ENCODE measurements around the gene KRT77. TPM values are rescaled to one million over a fixed set of nuclear protein-coding genes. Genes with fewer than 3 reads are reported as not detected.

The KRT77 gene
- total RNA-seq, 1 donor from 2014 or later = 2.5 TPM

GRCh38 chr12:52710730-52711129 lies 7.4 kb upstream of the KRT77 start:
- no peak for DNase-seq (ENCODE audit: extremely low spot score in 2 of 2)
- intact Hi-C loops (cut with DNase I) = no loop called here

GRCh38 chr12:52708010-52708409 lies 4.7 kb upstream of the KRT77 start:
- DNase-seq (ENCODE audit: extremely low spot score in 2 of 2) = no peak
- Histone ChIP-seq H3K4me3 (no peak overlapping the region), H3K27me3 (no peaks in the 10 kb centered on the region), H3K36me3 (no peaks in the 10 kb centered on the region), H3K27ac (no peak overlapping the region), H3K9me3 (no peaks in the 10 kb centered on the region), H3K4me1 (no peaks in the 10 kb centered on the region)
- intact Hi-C loops (cut with DNase I) = no loop called here
- TF ChIP-seq CTCF (IDR thresholded peaks at IDR 0.05) (no peak), POLR2A (IDR thresholded peaks at IDR 0.05) (no peak), POLR2AphosphoS5 (IDR thresholded peaks at IDR 0.05; ENCODE audit: insufficient read depth in 1 of 2, low read depth in 1 of 2) (no peak)

More at GRCh38 chr12:52710730-52711129, 7.4 kb upstream of the KRT77 start:
- Histone ChIP-seq H3K27me3 (no peaks in the 10 kb centered on the region), H3K27ac (no peak overlapping the region), H3K36me3 (no peaks in the 10 kb centered on the region), H3K4me1 (peaks cover 9% of the 10 kb centered on the region), H3K9me3 (no peaks in the 10 kb centered on the region), H3K4me3 (no peak overlapping the region)
- TF ChIP-seq POLR2AphosphoS5 (IDR thresholded peaks at IDR 0.05; ENCODE audit: insufficient read depth in 1 of 2, low read depth in 1 of 2) (no peak), POLR2A (IDR thresholded peaks at IDR 0.05) (no peak), CTCF (IDR thresholded peaks at IDR 0.05) (no peak)

GRCh38 chr12:52704464-52704863 lies 1.1 kb upstream of the KRT77 start:
- DNase-seq (ENCODE audit: extremely low spot score in 2 of 2) = no peak
- Histone ChIP-seq H3K36me3 (no peaks in the 10 kb centered on the region), H3K27me3 (no peaks in the 10 kb centered on the region), H3K4me3 (no peak overlapping the region), H3K4me1 (no peaks in the 10 kb centered on the region), H3K9me3 (no peaks in the 10 kb centered on the region), H3K27ac (no peak overlapping the region)
- TF ChIP-seq CTCF (IDR thresholded peaks at IDR 0.05) (no peak), POLR2AphosphoS5 (IDR thresholded peaks at IDR 0.05; ENCODE audit: insufficient read depth in 1 of 2, low read depth in 1 of 2) (no peak), POLR2A (IDR thresholded peaks at IDR 0.05) (no peak)
- intact Hi-C loops (cut with DNase I) = no loop called here

- H3K4me1 ChIP-seq = no peaks in the 10 kb centered on the region
- TF ChIP-seq CTCF (IDR thresholded peaks at IDR 0.05) = no peak
- TF ChIP-seq POLR2AphosphoS5 (IDR thresholded peaks at IDR 0.05; ENCODE audit: insufficient read depth in 1 of 2, low read depth in 1 of 2) = no peak
- no peak for TF ChIP-seq POLR2A (IDR thresholded peaks at IDR 0.05)
- no peak overlapping the region for H3K4me3 ChIP-seq
- intact Hi-C loops (cut with DNase I) = no loop called here
- no peak for DNase-seq (ENCODE audit: extremely low spot score in 2 of 2)
- H3K27me3 ChIP-seq = no peaks in the 10 kb centered on the region
- H3K36me3 ChIP-seq = no peaks in the 10 kb centered on the region
- no peaks in the 10 kb centered on the region for H3K9me3 ChIP-seq
- H3K27ac ChIP-seq = no peak overlapping the region
These were observed 554 bp upstream of the KRT77 start for GRCh38 chr12:52703878-52704277.

GRCh38 chr12:52702338-52702737 lies 986 bp downstream of the KRT77 start:
- Histone ChIP-seq H3K4me1 (no peaks in the 10 kb centered on the region), H3K27me3 (no peaks in the 10 kb centered on the region), H3K27ac (no peak overlapping the region), H3K9me3 (no peaks in the 10 kb centered on the region), H3K36me3 (no peaks in the 10 kb centered on the region), H3K4me3 (no peak overlapping the region)
- no peak for DNase-seq (ENCODE audit: extremely low spot score in 2 of 2)
- intact Hi-C loops (cut with DNase I) = no loop called here
- TF ChIP-seq POLR2AphosphoS5 (IDR thresholded peaks at IDR 0.05; ENCODE audit: insufficient read depth in 1 of 2, low read depth in 1 of 2) (no peak), POLR2A (IDR thresholded peaks at IDR 0.05) (no peak), CTCF (IDR thresholded peaks at IDR 0.05) (no peak)

Measured in vagina (tissue), 2 donors.